Gastroesophageal sphincter (tissue), 3 donors: ENCODE results near the gene ETV6.
A peak's percentile ranks its signal among the peaks of the same experiment; 100 is the strongest.

Experiments used
- CTCF ChIP-seq, 4 experiments: fragments of 200-600 bp in 2 of 4; fragments of 450-650 bp in 2 of 4; sonication (generic) in 1 of 4; IDR thresholded peaks; one replicate each; pipeline ENCODE4 v1.5.1; 2017 to 2019; ENCODE audit warnings: antibody characterized with exemption in 4 of 4, mild to moderate bottlenecking in 2 of 4, moderate library complexity in 2 of 4
- POLR2A ChIP-seq, 2 donors: fragments of 450-650 bp; IDR thresholded peaks; one replicate each; pipeline ENCODE4 v1.6.1; 2017; ENCODE audit warnings: antibody characterized with exemption in 2 of 2, mild to moderate bottlenecking in 2 of 2, moderate library complexity in 1 of 2
- POLR2AphosphoS5 ChIP-seq: sonication (generic); formaldehyde crosslinking; IDR thresholded peaks from one replicate; pipeline ENCODE4 v1.6.1; 2017; ENCODE audit warnings: antibody characterized with exemption

GRCh38 chr12:11657511-11657910 is 8.0 kb downstream of the ETV6 start:
- no peak for TF ChIP-seq CTCF (IDR thresholded peaks at IDR 0.05)
- peak; percentile 8 for TF ChIP-seq POLR2AphosphoS5
- no peak for TF ChIP-seq POLR2A (IDR thresholded peaks at IDR 0.05)
